Measurements from ENCODE around the gene RRP12. TPM values are rescaled to one million over a fixed set of nuclear protein-coding genes. Genes with fewer than 3 reads are reported as not detected.
A peak's percentile ranks its signal among the peaks of the same experiment; 100 is the strongest.

RRP12 gene
- polyA plus RNA-seq, 1 of the 3 experiments (the other 2 are of a cell fraction) = 46.4 TPM

DNA sequence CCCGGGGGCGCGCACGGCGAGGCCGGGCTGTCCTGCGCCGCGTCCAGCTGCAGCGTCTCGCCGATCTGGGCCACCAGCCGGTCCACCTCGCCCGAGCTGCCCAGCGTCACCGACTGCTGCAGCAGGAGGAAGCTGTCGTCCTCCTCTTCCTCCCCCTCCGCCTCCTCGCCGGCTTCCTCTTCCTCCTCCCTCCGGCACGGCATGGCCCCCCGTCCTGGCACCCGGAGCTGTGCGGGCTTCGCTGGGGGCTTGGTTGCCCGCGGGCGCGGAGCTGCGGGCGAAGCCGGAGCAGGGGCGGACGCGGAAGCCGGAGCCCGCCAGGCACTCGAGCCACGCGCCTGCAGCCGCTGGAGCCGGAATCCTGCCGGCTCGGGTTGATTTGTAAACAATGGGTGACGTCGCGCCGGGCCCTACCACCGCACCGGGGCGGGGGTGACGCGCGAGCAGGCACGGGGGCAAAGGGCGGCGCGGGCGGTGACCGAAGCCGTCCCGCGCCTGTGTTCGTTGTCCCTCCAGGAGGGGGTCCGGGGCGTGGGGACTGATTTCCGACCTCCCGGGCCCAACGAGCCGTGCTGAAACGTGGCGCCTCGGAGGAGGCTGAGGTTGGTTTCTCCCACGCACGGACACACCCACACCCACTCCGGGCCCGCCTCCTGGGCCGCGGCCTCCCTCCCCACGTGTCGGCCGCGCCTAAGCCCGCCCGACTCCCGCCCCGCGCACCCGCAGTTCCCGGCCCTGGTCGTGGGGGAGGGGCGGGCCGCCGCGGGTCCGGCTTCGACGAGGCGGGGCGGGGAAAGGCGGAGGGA is 66.6 kb downstream of the RRP12 start, which contains the start of gene FRAT2:
Gene FRAT2, minus strand, starts transcription at position 360 of the 806 bp plus-strand sequence. Its CDS starts 157 bp downstream, at position 203.
- Histone ChIP-seq H3K36me3 (replicated peaks in 1 of 2; ENCODE audit: control insufficient read depth in 1 of 2, insufficient read depth in 2 of 2, low read length in 1 of 2) (no peaks in the 10 kb centered on the region), H3K27ac (ENCODE audit: low read depth in 2 of 2, low read length in 1 of 2) (peak within 1 kb of the TSS; percentile 76 to 97), H3K4me2 (peak within 1 kb of the TSS; percentile 94), H3K79me2 (ENCODE audit: insufficient read depth) (no peaks in the 10 kb centered on the region; the same call in 1 of the 2 replicates), H3K9ac (peak within 1 kb of the TSS; percentile 98), H3K4me1 (ENCODE audit: control insufficient read depth in 1 of 2, insufficient read depth in 2 of 2, low read depth in 1 of 2, low read length in 1 of 2) (peaks cover 0 to 21% of the 10 kb centered on the region in 2 experiments; a peak in 1 of 4 replicates), H3K9me3 (no peaks in the 10 kb centered on the region), H4K20me1 (ENCODE audit: insufficient read depth) (peaks cover 7% of the 10 kb centered on the region; the same call in 1 of the 2 replicates), H3K27me3 (ENCODE audit: insufficient read depth) (no peaks in the 10 kb centered on the region), H3K9me2 (no peaks in the 10 kb centered on the region), H3F3A (replicated peaks; ENCODE audit: insufficient read depth) (peaks cover 19% of the 10 kb centered on the region), H2AFZ (ENCODE audit: low read depth) (peak within 1 kb of the TSS; percentile 89; the same call in 1 of the 2 replicates), H3K4me3 (ENCODE audit: low read depth in 2 of 2, low read length in 1 of 2) (peak within 1 kb of the TSS; percentile 77 to 83)
- POLR2A ChIA-PET = interaction anchor here (0.8 to 1.2 kb wide), 2 partner anchors 15 to 56 kb away, joined by 3 read pairs; no protein-coding TSS in a partner anchor
- CTCF ChIA-PET = interaction anchor here (0.8 to 4.2 kb wide), 4 partner anchors 15 to 56 kb away, joined by 3 to 31 read pairs (median 10); partner anchors contain the start of genes ARHGAP19 and FRAT1
- under 1% methylated on average over 64 of the region's 103 CpGs for WGBS (ENCODE audit: low lambda C conversion rate)
- DNase-seq = peak; percentile 99
- TF ChIP-seq, protein P1, sequence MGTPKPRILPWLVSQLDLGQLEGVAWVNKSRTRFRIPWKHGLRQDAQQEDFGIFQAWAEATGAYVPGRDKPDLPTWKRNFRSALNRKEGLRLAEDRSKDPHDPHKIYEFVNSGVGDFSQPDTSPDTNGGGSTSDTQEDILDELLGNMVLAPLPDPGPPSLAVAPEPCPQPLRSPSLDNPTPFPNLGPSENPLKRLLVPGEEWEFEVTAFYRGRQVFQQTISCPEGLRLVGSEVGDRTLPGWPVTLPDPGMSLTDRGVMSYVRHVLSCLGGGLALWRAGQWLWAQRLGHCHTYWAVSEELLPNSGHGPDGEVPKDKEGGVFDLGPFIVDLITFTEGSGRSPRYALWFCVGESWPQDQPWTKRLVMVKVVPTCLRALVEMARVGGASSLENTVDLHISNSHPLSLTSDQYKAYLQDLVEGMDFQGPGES (IDR thresholded peaks at IDR 0.05; ENCODE audit: low read depth, low read length) = no peak
- TF ChIP-seq, protein P2, sequence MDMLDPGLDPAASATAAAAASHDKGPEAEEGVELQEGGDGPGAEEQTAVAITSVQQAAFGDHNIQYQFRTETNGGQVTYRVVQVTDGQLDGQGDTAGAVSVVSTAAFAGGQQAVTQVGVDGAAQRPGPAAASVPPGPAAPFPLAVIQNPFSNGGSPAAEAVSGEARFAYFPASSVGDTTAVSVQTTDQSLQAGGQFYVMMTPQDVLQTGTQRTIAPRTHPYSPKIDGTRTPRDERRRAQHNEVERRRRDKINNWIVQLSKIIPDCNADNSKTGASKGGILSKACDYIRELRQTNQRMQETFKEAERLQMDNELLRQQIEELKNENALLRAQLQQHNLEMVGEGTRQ (IDR thresholded peaks at IDR 0.05; ENCODE audit: borderline replicate concordance, low read depth, low read length) = peak; percentile 17; the same call in 1 of the 2 replicates
- TF ChIP-seq GABPA (IDR thresholded peaks at IDR 0.05; ENCODE audit: low read depth) (peak; percentile 24; the same call in 1 of the 2 replicates), CHD2 (IDR thresholded peaks at IDR 0.05; ENCODE audit: low read length, partially characterized antibody) (peak; percentile 78), POLR2AphosphoS5 (IDR thresholded peaks at IDR 0.05; ENCODE audit: low read depth, low read length) (peak; percentile 3; the same call in 1 of the 2 replicates), TAF1 (IDR thresholded peaks at IDR 0.05; ENCODE audit: borderline replicate concordance, low read depth, low read length) (peak; percentile 53; the same call in 1 of the 2 replicates), SIN3A (IDR thresholded peaks at IDR 0.05; ENCODE audit: borderline replicate concordance, low read depth, low read length) (peak; percentile 89; the same call in 1 of the 2 replicates), ELF1 (IDR thresholded peaks at IDR 0.05) (peak; percentile 50; the same call in 1 of the 2 replicates), TEAD4 (IDR thresholded peaks at IDR 0.05; ENCODE audit: borderline replicate concordance, insufficient read depth) (no peak), TCF12 (IDR thresholded peaks at IDR 0.05) (no peak), GATA2 (CRISPR knock-in tag; IDR thresholded peaks at IDR 0.05) (no peak), MEF2A (IDR thresholded peaks at IDR 0.05; ENCODE audit: borderline replicate concordance, low read depth) (no peak), FOSL2 (IDR thresholded peaks at IDR 0.05; ENCODE audit: borderline replicate concordance, low read depth) (no peak), EP300 (IDR thresholded peaks at IDR 0.05; ENCODE audit: borderline replicate concordance in 1 of 2, low read depth in 1 of 2, low read length in 1 of 2) (peak in 1 of 2 experiments; percentile 57; a peak in 1 of 4 replicates), MXI1 (IDR thresholded peaks at IDR 0.05; ENCODE audit: low read depth, low read length) (peak; percentile 96), JUND (IDR thresholded peaks at IDR 0.05) (peak; percentile 57; the same call in 1 of the 2 replicates)
- TF ChIP-seq, protein P3, sequence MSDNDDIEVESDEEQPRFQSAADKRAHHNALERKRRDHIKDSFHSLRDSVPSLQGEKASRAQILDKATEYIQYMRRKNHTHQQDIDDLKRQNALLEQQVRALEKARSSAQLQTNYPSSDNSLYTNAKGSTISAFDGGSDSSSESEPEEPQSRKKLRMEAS (IDR thresholded peaks at IDR 0.05; ENCODE audit: low read depth) = peak; percentile 86
- TF ChIP-seq, protein P4, sequence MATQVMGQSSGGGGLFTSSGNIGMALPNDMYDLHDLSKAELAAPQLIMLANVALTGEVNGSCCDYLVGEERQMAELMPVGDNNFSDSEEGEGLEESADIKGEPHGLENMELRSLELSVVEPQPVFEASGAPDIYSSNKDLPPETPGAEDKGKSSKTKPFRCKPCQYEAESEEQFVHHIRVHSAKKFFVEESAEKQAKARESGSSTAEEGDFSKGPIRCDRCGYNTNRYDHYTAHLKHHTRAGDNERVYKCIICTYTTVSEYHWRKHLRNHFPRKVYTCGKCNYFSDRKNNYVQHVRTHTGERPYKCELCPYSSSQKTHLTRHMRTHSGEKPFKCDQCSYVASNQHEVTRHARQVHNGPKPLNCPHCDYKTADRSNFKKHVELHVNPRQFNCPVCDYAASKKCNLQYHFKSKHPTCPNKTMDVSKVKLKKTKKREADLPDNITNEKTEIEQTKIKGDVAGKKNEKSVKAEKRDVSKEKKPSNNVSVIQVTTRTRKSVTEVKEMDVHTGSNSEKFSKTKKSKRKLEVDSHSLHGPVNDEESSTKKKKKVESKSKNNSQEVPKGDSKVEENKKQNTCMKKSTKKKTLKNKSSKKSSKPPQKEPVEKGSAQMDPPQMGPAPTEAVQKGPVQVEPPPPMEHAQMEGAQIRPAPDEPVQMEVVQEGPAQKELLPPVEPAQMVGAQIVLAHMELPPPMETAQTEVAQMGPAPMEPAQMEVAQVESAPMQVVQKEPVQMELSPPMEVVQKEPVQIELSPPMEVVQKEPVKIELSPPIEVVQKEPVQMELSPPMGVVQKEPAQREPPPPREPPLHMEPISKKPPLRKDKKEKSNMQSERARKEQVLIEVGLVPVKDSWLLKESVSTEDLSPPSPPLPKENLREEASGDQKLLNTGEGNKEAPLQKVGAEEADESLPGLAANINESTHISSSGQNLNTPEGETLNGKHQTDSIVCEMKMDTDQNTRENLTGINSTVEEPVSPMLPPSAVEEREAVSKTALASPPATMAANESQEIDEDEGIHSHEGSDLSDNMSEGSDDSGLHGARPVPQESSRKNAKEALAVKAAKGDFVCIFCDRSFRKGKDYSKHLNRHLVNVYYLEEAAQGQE (IDR thresholded peaks at IDR 0.05; ENCODE audit: low read depth, low read length) = no peak
- TF ChIP-seq, protein P5, sequence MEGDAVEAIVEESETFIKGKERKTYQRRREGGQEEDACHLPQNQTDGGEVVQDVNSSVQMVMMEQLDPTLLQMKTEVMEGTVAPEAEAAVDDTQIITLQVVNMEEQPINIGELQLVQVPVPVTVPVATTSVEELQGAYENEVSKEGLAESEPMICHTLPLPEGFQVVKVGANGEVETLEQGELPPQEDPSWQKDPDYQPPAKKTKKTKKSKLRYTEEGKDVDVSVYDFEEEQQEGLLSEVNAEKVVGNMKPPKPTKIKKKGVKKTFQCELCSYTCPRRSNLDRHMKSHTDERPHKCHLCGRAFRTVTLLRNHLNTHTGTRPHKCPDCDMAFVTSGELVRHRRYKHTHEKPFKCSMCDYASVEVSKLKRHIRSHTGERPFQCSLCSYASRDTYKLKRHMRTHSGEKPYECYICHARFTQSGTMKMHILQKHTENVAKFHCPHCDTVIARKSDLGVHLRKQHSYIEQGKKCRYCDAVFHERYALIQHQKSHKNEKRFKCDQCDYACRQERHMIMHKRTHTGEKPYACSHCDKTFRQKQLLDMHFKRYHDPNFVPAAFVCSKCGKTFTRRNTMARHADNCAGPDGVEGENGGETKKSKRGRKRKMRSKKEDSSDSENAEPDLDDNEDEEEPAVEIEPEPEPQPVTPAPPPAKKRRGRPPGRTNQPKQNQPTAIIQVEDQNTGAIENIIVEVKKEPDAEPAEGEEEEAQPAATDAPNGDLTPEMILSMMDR (IDR thresholded peaks at IDR 0.05) = no peak
- TF ChIP-seq, protein P6, sequence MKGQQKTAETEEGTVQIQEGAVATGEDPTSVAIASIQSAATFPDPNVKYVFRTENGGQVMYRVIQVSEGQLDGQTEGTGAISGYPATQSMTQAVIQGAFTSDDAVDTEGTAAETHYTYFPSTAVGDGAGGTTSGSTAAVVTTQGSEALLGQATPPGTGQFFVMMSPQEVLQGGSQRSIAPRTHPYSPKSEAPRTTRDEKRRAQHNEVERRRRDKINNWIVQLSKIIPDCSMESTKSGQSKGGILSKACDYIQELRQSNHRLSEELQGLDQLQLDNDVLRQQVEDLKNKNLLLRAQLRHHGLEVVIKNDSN (IDR thresholded peaks at IDR 0.05; ENCODE audit: borderline replicate concordance, low read depth) = peak; percentile 68; the same call in 1 of the 2 replicates
- TF ChIP-seq, protein P7, sequence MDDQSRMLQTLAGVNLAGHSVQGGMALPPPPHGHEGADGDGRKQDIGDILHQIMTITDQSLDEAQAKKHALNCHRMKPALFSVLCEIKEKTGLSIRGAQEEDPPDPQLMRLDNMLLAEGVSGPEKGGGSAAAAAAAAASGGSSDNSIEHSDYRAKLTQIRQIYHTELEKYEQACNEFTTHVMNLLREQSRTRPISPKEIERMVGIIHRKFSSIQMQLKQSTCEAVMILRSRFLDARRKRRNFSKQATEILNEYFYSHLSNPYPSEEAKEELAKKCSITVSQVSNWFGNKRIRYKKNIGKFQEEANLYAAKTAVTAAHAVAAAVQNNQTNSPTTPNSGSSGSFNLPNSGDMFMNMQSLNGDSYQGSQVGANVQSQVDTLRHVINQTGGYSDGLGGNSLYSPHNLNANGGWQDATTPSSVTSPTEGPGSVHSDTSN (IDR thresholded peaks at IDR 0.05) = no peak
